HCT116 (cell line): Measurements from ENCODE around the gene PRCP. TPM values are rescaled to one million over a fixed set of nuclear protein-coding genes. Genes with fewer than 3 reads are reported as not detected.

Experiments
- ATAC-seq: fragments of 200-7000 bp; cut with Tn5 transposase; 2 replicates; pipeline ENCODE4 v1.9.1; 2020; ENCODE audit warnings: mild to moderate bottlenecking, moderate library complexity
- BruUV-seq: library from RNA; stranded (reverse); fragments of 400-500 nt; replicated peaks from 2 replicates; lab custom pipeline; 2021; lab: Mats Ljungman, UMichigan
- CTCF ChIA-PET: fragments of 300-600 bp; sonication (Branson Sonifier 250); formaldehyde crosslinking; loops from one replicate; lab custom pipeline; 2021; ENCODE audit warnings: antibody characterized with exemption; lab: Charles Lee
- POLR2A ChIA-PET: fragments of 300-600, 350-600 bp; sonication (Branson Sonifier 250); formaldehyde crosslinking; loops from one replicate; lab custom pipeline; 2021; ENCODE audit warnings: antibody characterized with exemption; lab: Charles Lee
- RAD21 ChIA-PET, 2 experiments: fragments of 300-600 bp; sonication (Branson Sonifier 250); formaldehyde crosslinking; loops; one replicate each; lab custom pipeline; 2023; ENCODE audit warnings: low total read pairs in 2 of 2; ENCODE audit not compliant: uncharacterized antibody in 2 of 2, unreplicated experiment in 2 of 2, low non-redundant PET in 1 of 2; lab: Charles Lee
- DNase-seq: peaks from one replicate; pipeline ENCODE4 v3.0.0-alpha.2; 2010; ENCODE audit warnings: low read depth, low spot score
- H2AFZ ChIP-seq: fragments of 200-600 bp; shearing (Covaris generic), sonication (generic); 2 replicates; pipeline ENCODE4 v1.6.1; 2017; ENCODE audit warnings: low read depth, mixed run types, mixed read lengths, antibody characterized with exemption, low read length; ENCODE audit not compliant: poor library complexity, severe bottlenecking
- H3K27ac ChIP-seq: 2 replicates; pipeline ENCODE4 v1.5.1; 2012; ENCODE audit warnings: low read depth, low read length
- H3K27me3 ChIP-seq: fragments of 200-600 bp; sonication (generic); 2 replicates; pipeline ENCODE4 v1.6.1; 2016; ENCODE audit warnings: mixed run types, low read length, mixed read lengths; ENCODE audit not compliant: insufficient read depth
- H3K36me3 ChIP-seq, 2 experiments: fragments of 200-500 bp in 1 of 2; fragments of 200-600 bp in 1 of 2; sonication (Bioruptor generic) in 1 of 2; sonication (generic) in 1 of 2; 2 replicates each; pipeline versions ENCODE4 v1.5.1 to v1.6.1; 2014 to 2016; ENCODE audit warnings: low read length in 2 of 2, inconsistent platforms in 1 of 2, mixed read lengths in 1 of 2, mixed run types in 1 of 2; ENCODE audit not compliant: insufficient read depth in 2 of 2, control insufficient read depth in 1 of 2
- H3K4me1 ChIP-seq, 2 experiments: fragments of 200-600 bp in 1 of 2; sonication (generic) in 1 of 2; 2 replicates each; pipeline versions ENCODE4 v1.5.1 to v1.6.1; 2012 to 2017; ENCODE audit warnings: low read length in 2 of 2, inconsistent platforms in 1 of 2, mild to moderate bottlenecking in 1 of 2, mixed read lengths in 1 of 2, mixed run types in 1 of 2, moderate library complexity in 1 of 2; ENCODE audit not compliant: insufficient read depth in 2 of 2, control insufficient read depth in 1 of 2
- H3K4me2 ChIP-seq: fragments of 200-600 bp; sonication (generic); 2 replicates; pipeline ENCODE4 v1.6.1; 2017; ENCODE audit warnings: mixed run types, low read length, mixed read lengths
- H3K4me3 ChIP-seq, 2 experiments: fragments of 200-600 bp in 1 of 2; sonication (generic) in 1 of 2; replicated peaks in 1 of 2; 2 replicates each; pipeline ENCODE4 v1.5.1; 2011 to 2016; ENCODE audit warnings: low read length in 2 of 2, control low read depth in 1 of 2, low read depth in 1 of 2, mild to moderate bottlenecking in 1 of 2, mixed read lengths in 1 of 2, mixed run types in 1 of 2
- H3K79me2 ChIP-seq: fragments of 200-600 bp; sonication (generic); 2 replicates; pipeline ENCODE4 v1.6.1; 2017; ENCODE audit warnings: mild to moderate bottlenecking, mixed run types, low read length, moderate library complexity, mixed read lengths; ENCODE audit not compliant: insufficient read depth
- H3K9ac ChIP-seq: fragments of 200-600 bp; sonication (generic); 2 replicates; pipeline ENCODE4 v1.6.1; 2016; ENCODE audit warnings: low read length, mixed read lengths
- H3K9me2 ChIP-seq: fragments of 200-600 bp; sonication (generic), shearing (Covaris generic); 2 replicates; pipeline ENCODE4 v1.6.1; 2017; ENCODE audit warnings: mixed run types, mild to moderate bottlenecking, moderate library complexity; ENCODE audit not compliant: insufficient read depth
- H3K9me3 ChIP-seq, 2 experiments: fragments of 200-500 bp in 1 of 2; fragments of 200-600 bp in 1 of 2; sonication (Bioruptor generic) in 1 of 2; sonication (generic) in 1 of 2; 2 replicates each; pipeline ENCODE4 v1.6.1; 2014 to 2017; ENCODE audit warnings: low read length in 2 of 2, mixed read lengths in 2 of 2, inconsistent platforms in 1 of 2, low read depth in 1 of 2, mild to moderate bottlenecking in 1 of 2, mixed run types in 1 of 2, moderate library complexity in 1 of 2; ENCODE audit not compliant: control insufficient read depth in 1 of 2, insufficient read depth in 1 of 2
- H4K20me1 ChIP-seq: fragments of 200-600 bp; sonication (generic), shearing (Covaris generic); 2 replicates; pipeline ENCODE4 v1.6.1; 2017; ENCODE audit warnings: mixed run types, mild to moderate bottlenecking, moderate library complexity; ENCODE audit not compliant: insufficient read depth
- ELF1 ChIP-seq: IDR thresholded peaks from 2 replicates; pipeline ENCODE4 v1.6.1; 2012; ENCODE audit warnings: low read depth, borderline replicate concordance
- EZH2 ChIP-seq: fragments of 200-600 bp; sonication (generic); IDR thresholded peaks from 2 replicates; pipeline ENCODE4 v1.6.1; 2017; ENCODE audit warnings: antibody characterized with exemption, mixed run types
- EZH2phosphoT487 ChIP-seq: fragments of 200-600 bp; IDR thresholded peaks from 2 replicates; pipeline ENCODE4 v1.6.1; 2018; ENCODE audit warnings: antibody characterized with exemption, borderline replicate concordance
- FOSL1 ChIP-seq: IDR thresholded peaks from 2 replicates; pipeline ENCODE4 v1.6.1; 2012; ENCODE audit warnings: low read depth
- RAD21 ChIP-seq: IDR thresholded peaks from 2 replicates; pipeline ENCODE4 v1.6.1; 2012; ENCODE audit warnings: low read depth, mild to moderate bottlenecking
- SP1 ChIP-seq: IDR thresholded peaks from 2 replicates; pipeline ENCODE4 v1.6.1; 2012; ENCODE audit warnings: low read depth
- SRF ChIP-seq: IDR thresholded peaks from 2 replicates; pipeline ENCODE4 v1.6.1; 2012; ENCODE audit warnings: low read depth
- TCF7L2 ChIP-seq: IDR thresholded peaks from 2 replicates; pipeline ENCODE4 v1.7.0; 2011; ENCODE audit warnings: borderline replicate concordance, inconsistent platforms; ENCODE audit not compliant: insufficient read depth, insufficient read length; ENCODE audit errors: extremely low read depth
- intact Hi-C: fragments of 100-400 bp; cut with micrococcal nuclease; formaldehyde crosslinking; loops from 2 replicates; pipeline ENCODE4 v1.10.0; 2022
- total RNA-seq: library from RNA; stranded (reverse); gene quantifications from one replicate; pipeline ENCODE4 v1.2.1, GENCODE V29; 2021; ENCODE audit not compliant: unreplicated experiment
- TF ChIP-seq, protein P1 (sequence below): IDR thresholded peaks from 2 replicates; pipeline ENCODE4 v1.6.1; 2012; ENCODE audit warnings: low read depth
- TF ChIP-seq, protein P2 (sequence below): IDR thresholded peaks from 2 replicates; pipeline ENCODE4 v1.6.1; 2011; ENCODE audit warnings: mild to moderate bottlenecking, low read length, moderate library complexity; ENCODE audit not compliant: insufficient replicate concordance; ENCODE audit errors: extremely low read depth

PRCP gene
- total RNA-seq, 1 experiment from 2014 or later: 50.0 TPM

DNA sequence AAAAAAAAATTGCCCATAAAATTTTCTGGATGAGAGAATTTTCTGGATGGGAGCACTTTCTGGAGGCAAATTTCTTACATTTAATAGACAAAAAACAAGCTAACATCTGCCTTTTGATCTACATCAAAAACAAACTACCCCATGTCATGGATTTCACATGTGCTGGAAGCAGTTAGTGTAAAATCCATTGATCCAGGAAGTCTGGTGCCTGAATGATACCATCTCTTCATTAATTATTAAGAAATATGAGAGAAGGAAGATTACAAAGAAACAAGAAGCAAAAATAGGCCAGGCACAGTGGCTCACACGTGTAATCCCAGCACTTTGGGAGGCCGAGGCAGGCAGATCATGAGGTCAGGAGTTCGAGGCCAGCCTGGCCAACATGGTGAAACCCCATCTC lies 113.4 kb downstream of the PRCP start:
- Histone ChIP-seq H2AFZ (no peak overlapping the region), H3K9me3 (no peaks in the 10 kb centered on the region), H3K4me2 (no peak overlapping the region), H3K9ac (no peak overlapping the region), H3K27ac (no peak overlapping the region), H3K9me2 (no peaks in the 10 kb centered on the region), H4K20me1 (no peaks in the 10 kb centered on the region), H3K79me2 (no peaks in the 10 kb centered on the region), H3K4me1 (no peaks in the 10 kb centered on the region), H3K4me3 (no peak overlapping the region)
- intact Hi-C loops: no loop called here
- ChIA-PET POLR2A (no interaction called here), CTCF (interaction anchor here (1.8 kb wide), 1 partner anchor 11 kb away, joined by 10 read pairs; no protein-coding TSS in a partner anchor), RAD21 (no interaction called here)
- ATAC-seq (no peak), DNase-seq (no peak)
- TF ChIP-seq EZH2 (no peak), SP1 (no peak), TCF7L2 (no peak), FOSL1 (no peak), SRF (no peak), EZH2phosphoT487 (no peak), RAD21 (no peak), ELF1 (no peak)
- TF ChIP-seq, protein P1, sequence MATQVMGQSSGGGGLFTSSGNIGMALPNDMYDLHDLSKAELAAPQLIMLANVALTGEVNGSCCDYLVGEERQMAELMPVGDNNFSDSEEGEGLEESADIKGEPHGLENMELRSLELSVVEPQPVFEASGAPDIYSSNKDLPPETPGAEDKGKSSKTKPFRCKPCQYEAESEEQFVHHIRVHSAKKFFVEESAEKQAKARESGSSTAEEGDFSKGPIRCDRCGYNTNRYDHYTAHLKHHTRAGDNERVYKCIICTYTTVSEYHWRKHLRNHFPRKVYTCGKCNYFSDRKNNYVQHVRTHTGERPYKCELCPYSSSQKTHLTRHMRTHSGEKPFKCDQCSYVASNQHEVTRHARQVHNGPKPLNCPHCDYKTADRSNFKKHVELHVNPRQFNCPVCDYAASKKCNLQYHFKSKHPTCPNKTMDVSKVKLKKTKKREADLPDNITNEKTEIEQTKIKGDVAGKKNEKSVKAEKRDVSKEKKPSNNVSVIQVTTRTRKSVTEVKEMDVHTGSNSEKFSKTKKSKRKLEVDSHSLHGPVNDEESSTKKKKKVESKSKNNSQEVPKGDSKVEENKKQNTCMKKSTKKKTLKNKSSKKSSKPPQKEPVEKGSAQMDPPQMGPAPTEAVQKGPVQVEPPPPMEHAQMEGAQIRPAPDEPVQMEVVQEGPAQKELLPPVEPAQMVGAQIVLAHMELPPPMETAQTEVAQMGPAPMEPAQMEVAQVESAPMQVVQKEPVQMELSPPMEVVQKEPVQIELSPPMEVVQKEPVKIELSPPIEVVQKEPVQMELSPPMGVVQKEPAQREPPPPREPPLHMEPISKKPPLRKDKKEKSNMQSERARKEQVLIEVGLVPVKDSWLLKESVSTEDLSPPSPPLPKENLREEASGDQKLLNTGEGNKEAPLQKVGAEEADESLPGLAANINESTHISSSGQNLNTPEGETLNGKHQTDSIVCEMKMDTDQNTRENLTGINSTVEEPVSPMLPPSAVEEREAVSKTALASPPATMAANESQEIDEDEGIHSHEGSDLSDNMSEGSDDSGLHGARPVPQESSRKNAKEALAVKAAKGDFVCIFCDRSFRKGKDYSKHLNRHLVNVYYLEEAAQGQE: no peak
- TF ChIP-seq, protein P2, sequence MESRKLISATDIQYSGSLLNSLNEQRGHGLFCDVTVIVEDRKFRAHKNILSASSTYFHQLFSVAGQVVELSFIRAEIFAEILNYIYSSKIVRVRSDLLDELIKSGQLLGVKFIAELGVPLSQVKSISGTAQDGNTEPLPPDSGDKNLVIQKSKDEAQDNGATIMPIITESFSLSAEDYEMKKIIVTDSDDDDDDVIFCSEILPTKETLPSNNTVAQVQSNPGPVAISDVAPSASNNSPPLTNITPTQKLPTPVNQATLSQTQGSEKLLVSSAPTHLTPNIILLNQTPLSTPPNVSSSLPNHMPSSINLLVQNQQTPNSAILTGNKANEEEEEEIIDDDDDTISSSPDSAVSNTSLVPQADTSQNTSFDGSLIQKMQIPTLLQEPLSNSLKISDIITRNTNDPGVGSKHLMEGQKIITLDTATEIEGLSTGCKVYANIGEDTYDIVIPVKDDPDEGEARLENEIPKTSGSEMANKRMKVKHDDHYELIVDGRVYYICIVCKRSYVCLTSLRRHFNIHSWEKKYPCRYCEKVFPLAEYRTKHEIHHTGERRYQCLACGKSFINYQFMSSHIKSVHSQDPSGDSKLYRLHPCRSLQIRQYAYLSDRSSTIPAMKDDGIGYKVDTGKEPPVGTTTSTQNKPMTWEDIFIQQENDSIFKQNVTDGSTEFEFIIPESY: no peak
- TF ChIP-seq, all 23 proteins: peak for 0
- no TSS peak for BruUV-seq
- H3K36me3 ChIP-seq: no peaks in the 10 kb centered on the region
- H3K27me3 ChIP-seq: no peaks in the 10 kb centered on the region
